SK-N-SH (cell line): ENCODE measurements around the gene RPS6KC1.

Experiments used
- RAD21 ChIP-seq: IDR thresholded peaks from 2 replicates; pipeline ENCODE4 v1.6.1; 2012; ENCODE audit warnings: mild to moderate bottlenecking, low read length
- RCOR1 ChIP-seq: fragments of 150-350 bp; IDR thresholded peaks from 2 replicates; pipeline ENCODE4 v1.6.1; 2017; ENCODE audit warnings: antibody characterized with exemption, low read length
- RFX5 ChIP-seq: IDR thresholded peaks from 2 replicates; pipeline ENCODE4 v1.6.1; 2012; ENCODE audit warnings: mild to moderate bottlenecking, improper control_type of control experiment, low read length
- TCF12 ChIP-seq: IDR thresholded peaks from 2 replicates; pipeline ENCODE4 v1.4.0; 2012
- TF ChIP-seq, protein P1 (sequence below): fragments of 200-600 bp; sonication (generic); IDR thresholded peaks from 2 replicates; pipeline ENCODE4 v1.6.1; 2017; ENCODE audit warnings: antibody characterized with exemption, mild to moderate bottlenecking, moderate library complexity
- TF ChIP-seq, protein P2 (sequence below): IDR thresholded peaks from 2 replicates; pipeline ENCODE4; 2012

- TF ChIP-seq, protein P1, sequence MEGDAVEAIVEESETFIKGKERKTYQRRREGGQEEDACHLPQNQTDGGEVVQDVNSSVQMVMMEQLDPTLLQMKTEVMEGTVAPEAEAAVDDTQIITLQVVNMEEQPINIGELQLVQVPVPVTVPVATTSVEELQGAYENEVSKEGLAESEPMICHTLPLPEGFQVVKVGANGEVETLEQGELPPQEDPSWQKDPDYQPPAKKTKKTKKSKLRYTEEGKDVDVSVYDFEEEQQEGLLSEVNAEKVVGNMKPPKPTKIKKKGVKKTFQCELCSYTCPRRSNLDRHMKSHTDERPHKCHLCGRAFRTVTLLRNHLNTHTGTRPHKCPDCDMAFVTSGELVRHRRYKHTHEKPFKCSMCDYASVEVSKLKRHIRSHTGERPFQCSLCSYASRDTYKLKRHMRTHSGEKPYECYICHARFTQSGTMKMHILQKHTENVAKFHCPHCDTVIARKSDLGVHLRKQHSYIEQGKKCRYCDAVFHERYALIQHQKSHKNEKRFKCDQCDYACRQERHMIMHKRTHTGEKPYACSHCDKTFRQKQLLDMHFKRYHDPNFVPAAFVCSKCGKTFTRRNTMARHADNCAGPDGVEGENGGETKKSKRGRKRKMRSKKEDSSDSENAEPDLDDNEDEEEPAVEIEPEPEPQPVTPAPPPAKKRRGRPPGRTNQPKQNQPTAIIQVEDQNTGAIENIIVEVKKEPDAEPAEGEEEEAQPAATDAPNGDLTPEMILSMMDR: no peak
- TF ChIP-seq RFX5: no peak
- no peak for TF ChIP-seq TCF12
- no peak for TF ChIP-seq RAD21
- TF ChIP-seq, protein P2, sequence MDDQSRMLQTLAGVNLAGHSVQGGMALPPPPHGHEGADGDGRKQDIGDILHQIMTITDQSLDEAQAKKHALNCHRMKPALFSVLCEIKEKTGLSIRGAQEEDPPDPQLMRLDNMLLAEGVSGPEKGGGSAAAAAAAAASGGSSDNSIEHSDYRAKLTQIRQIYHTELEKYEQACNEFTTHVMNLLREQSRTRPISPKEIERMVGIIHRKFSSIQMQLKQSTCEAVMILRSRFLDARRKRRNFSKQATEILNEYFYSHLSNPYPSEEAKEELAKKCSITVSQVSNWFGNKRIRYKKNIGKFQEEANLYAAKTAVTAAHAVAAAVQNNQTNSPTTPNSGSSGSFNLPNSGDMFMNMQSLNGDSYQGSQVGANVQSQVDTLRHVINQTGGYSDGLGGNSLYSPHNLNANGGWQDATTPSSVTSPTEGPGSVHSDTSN: no peak
- TF ChIP-seq RCOR1: no peak
Measured at GRCh38 chr1:213250446-213250845, 199.4 kb downstream of the RPS6KC1 start.
